Gastroesophageal sphincter (tissue), 4 donors: Measurements from ENCODE around the gene LGALS3BP. TPM values are rescaled to one million over a fixed set of nuclear protein-coding genes. Genes with fewer than 3 reads are reported as not detected.

Experiments
- ATAC-seq: fragments of 150-250 bp; one replicate; pipeline ENCODE4 v1.9.1; 2016; ENCODE audit warnings: mild to moderate bottlenecking, moderate library complexity
- H3K27ac ChIP-seq, 4 donors: fragments of 200-600 bp; sonication (generic) in 3 of 4; 1 replicate in 3 of 4; 2 replicates in 1 of 4; pipeline ENCODE4 v1.5.1; 2016 to 2019
- H3K27me3 ChIP-seq: fragments of 200-600 bp; sonication (generic); one replicate; pipeline ENCODE4 v1.5.1; 2019
- H3K36me3 ChIP-seq, 2 donors: fragments of 200-600 bp; sonication (generic); one replicate each; pipeline ENCODE4 v1.5.1; 2019; ENCODE audit warnings: control low read depth in 1 of 2
- H3K4me1 ChIP-seq, 3 donors: fragments of 200-600 bp; sonication (generic); 1 replicate in 2 of 3; 2 replicates in 1 of 3; pipeline ENCODE4 v1.5.1; 2016 to 2019; ENCODE audit warnings: control low read depth in 2 of 3
- H3K4me3 ChIP-seq, 2 donors: fragments of 200-600 bp; sonication (generic); one replicate each; pipeline ENCODE4 v1.5.1; 2019; ENCODE audit warnings: mild to moderate bottlenecking in 1 of 2, moderate library complexity in 1 of 2
- H3K9me3 ChIP-seq, 3 donors: fragments of 200-600 bp; sonication (generic); one replicate each; pipeline ENCODE4 v1.5.1; 2017 to 2019; ENCODE audit warnings: control low read depth in 2 of 3
- CTCF ChIP-seq, 4 experiments: fragments of 200-600 bp in 2 of 4; fragments of 450-650 bp in 2 of 4; sonication (generic) in 1 of 4; IDR thresholded peaks; one replicate each; pipeline ENCODE4 v1.5.1; 2017 to 2019; ENCODE audit warnings: antibody characterized with exemption in 4 of 4, mild to moderate bottlenecking in 2 of 4, moderate library complexity in 2 of 4
- EP300 ChIP-seq: sonication (generic); formaldehyde crosslinking; IDR thresholded peaks from one replicate; pipeline ENCODE4 v1.6.1; 2017; ENCODE audit warnings: antibody characterized with exemption, mild to moderate bottlenecking
- POLR2A ChIP-seq, 2 donors: fragments of 450-650 bp; IDR thresholded peaks; one replicate each; pipeline ENCODE4 v1.6.1; 2017; ENCODE audit warnings: antibody characterized with exemption in 2 of 2, mild to moderate bottlenecking in 2 of 2, moderate library complexity in 1 of 2
- POLR2AphosphoS5 ChIP-seq: sonication (generic); formaldehyde crosslinking; IDR thresholded peaks from one replicate; pipeline ENCODE4 v1.6.1; 2017; ENCODE audit warnings: antibody characterized with exemption
- WGBS, 2 donors: methylation state at CpG; one replicate each; pipeline ENCODE4 v1.1.5; 2018; ENCODE audit warnings: low coverage in 1 of 2; 5-methylcytosine and 5-hydroxymethylcytosine counted together
- total RNA-seq, 4 donors: library from RNA; depleted of rRNA; stranded (reverse); fragments of >200 nt; gene quantifications; one replicate each; pipeline ENCODE4 v1.1.0, GENCODE V29; 2016

Gene LGALS3BP
- total RNA-seq, 4 donors from 2014 or later: 101 to 260 (median 166) TPM

GRCh38 chr17:78933959-78934568 is 45.7 kb downstream of the LGALS3BP start:
- Histone ChIP-seq H3K27ac (peak overlapping the region; percentile 62 to 90 (median 86)), H3K4me1 (peaks cover 0 to 39% (median 28%) of the 10 kb centered on the region in 3 donors), H3K9me3 (no peaks in the 10 kb centered on the region), H3K4me3 (peak overlapping the region in 1 of 2 donors; percentile 42), H3K36me3 (no peaks in the 10 kb centered on the region), H3K27me3 (no peaks in the 10 kb centered on the region)
- WGBS, 2 donors: 4 to 13% methylated on average over 3 to 4 of the region's 16 CpGs
- TF ChIP-seq CTCF (IDR thresholded peaks at IDR 0.05): no peak
- no peak for TF ChIP-seq POLR2A (IDR thresholded peaks at IDR 0.05)
- peak; percentile 89 for TF ChIP-seq POLR2AphosphoS5
- no peak for TF ChIP-seq EP300
- ATAC-seq: peak; percentile 88

- WGBS, 2 donors: 58 to 96% methylated on average over 4 to 8 of the region's 18 CpGs
- Histone ChIP-seq H3K4me3 (peak overlapping the region in 1 of 2 donors; percentile 42), H3K27me3 (no peaks in the 10 kb centered on the region), H3K27ac (peak overlapping the region; percentile 62 to 90 (median 86)), H3K36me3 (no peaks in the 10 kb centered on the region), H3K4me1 (peaks cover 0 to 39% (median 28%) of the 10 kb centered on the region in 3 donors), H3K9me3 (no peaks in the 10 kb centered on the region)
- no peak for TF ChIP-seq POLR2A (IDR thresholded peaks at IDR 0.05)
- peak; percentile 56 for TF ChIP-seq POLR2AphosphoS5
- TF ChIP-seq EP300: no peak
- peak; percentile 63 for ATAC-seq
Measured at GRCh38 chr17:78933025-78933958, 46.4 kb downstream of the LGALS3BP start.

- Histone ChIP-seq H3K4me3 (no peak overlapping the region), H3K27ac (peak overlapping the region in 1 of 4 donors; percentile 21), H3K4me1 (peaks cover 0 to 48% (median 25%) of the 10 kb centered on the region in 3 donors), H3K27me3 (no peaks in the 10 kb centered on the region), H3K9me3 (no peaks in the 10 kb centered on the region), H3K36me3 (no peaks in the 10 kb centered on the region)
- WGBS, 2 donors: no CpG with 5 or more reads among the region's 31 CpGs
- TF ChIP-seq POLR2A (IDR thresholded peaks at IDR 0.05) (no peak), EP300 (no peak), POLR2AphosphoS5 (no peak), CTCF (IDR thresholded peaks at IDR 0.05) (no peak)
- no peak for ATAC-seq
Measured at GRCh38 chr17:78929908-78930775, 49.6 kb downstream of the LGALS3BP start.

GRCh38 chr17:78925662-78926555 is 53.8 kb downstream of the LGALS3BP start:
- H3K4me1 ChIP-seq: peaks cover 0 to 61% (median 31%) of the 10 kb centered on the region in 3 donors
- TF ChIP-seq POLR2AphosphoS5: peak; percentile 55
- TF ChIP-seq POLR2A (IDR thresholded peaks at IDR 0.05): peak; percentile 45 to 47
- TF ChIP-seq CTCF (IDR thresholded peaks at IDR 0.05): no peak
- 23 to 40% methylated on average over 2 to 5 of the region's 33 CpGs for WGBS, 2 donors
- peak overlapping the region; percentile 89 to 90 for H3K4me3 ChIP-seq
- peak; percentile 90 for ATAC-seq
- H3K36me3 ChIP-seq: no peaks in the 10 kb centered on the region
- no peaks in the 10 kb centered on the region for H3K27me3 ChIP-seq
- H3K27ac ChIP-seq: peak overlapping the region; percentile 98 to 100 (median 100)
- no peaks in the 10 kb centered on the region for H3K9me3 ChIP-seq
